HG02623 (cell line): ENCODE data around the gene BEST4.
"Not testable (repeated sequence)": the region's sequence is repeated elsewhere in the genome, so short reads cannot be mapped to it uniquely, and the experiment has no call there.

Source experiments
- ATAC-seq: cut with Tn5 transposase; IDR thresholded peaks from one replicate; pipeline ENCODE4 v1.9.1; 2021; ENCODE audit warnings: moderate library complexity; ENCODE audit not compliant: unreplicated experiment

BEST4 gene

DNA sequence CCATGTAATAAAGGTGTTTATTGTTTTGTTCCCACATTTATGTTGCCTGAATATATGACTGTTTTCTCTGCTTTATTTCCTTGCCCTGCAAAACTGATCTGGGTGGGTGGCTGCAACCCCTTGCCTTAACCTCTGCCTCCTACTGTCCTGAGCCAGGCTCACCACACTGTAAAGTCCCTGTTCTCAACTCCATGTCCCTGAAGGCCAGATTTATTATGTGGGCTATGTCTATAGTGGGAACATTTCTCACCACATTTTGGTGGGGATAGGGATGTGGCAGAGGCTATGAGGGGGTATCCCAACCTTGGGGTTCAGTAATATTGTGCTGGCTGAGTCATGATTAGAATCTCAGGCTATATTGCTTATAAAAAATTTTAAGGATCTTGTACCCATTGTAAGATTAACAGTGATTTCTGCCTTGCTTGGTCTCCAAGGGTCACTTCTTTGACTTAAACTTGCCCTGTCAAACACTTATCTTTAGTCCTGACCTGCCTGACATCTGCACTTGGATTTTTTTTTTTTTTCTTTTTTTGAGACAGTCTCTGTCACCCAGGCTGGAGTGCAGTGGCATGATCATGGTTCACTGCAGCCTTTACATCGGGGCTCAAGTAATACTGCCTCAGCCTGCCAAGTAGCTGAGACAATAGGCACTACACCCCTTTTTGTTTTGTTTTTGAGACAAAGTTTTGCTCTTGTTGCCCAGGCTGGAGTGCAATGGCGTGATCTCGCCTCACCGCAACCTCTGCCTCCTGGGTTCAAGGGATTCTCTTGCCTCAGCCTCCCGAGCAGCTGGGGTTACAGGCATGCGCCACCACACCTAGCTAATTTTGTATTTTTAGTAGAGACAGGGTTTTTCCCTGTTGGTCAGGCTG is 9.0 kb downstream of the BEST4 start:
- ATAC-seq: no peak

DNA sequence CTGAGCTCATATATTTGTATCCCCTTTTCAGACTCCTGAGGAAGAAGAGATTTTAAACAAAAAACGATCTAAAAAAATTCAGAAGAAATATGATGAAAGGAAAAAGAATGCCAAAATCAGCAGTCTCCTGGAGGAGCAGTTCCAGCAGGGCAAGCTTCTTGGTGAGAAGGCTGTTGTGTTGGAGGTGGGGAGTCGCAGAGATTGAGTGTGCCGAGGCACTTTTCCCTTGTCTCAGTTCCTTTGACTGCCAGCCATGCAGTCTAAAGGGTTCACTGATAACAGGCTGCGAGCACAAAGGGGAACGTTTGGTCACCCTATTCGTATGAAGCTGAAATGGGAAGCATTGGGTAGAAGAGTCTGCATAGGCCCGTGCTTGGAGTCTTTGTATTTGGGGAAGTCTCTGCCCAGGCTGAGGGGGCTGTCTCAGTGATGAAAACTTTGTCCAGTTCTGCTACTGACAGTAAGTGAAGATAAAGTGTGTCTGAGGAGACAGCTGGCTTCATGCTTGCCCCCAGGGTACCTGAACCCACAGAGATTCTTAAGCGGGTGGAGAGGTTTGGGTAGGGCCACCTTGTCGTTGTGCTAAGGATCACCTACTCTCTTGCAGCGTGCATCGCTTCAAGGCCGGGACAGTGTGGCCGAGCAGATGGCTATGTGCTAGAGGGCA is 9.9 kb downstream of the BEST4 start:
- no peak for ATAC-seq

DNA sequence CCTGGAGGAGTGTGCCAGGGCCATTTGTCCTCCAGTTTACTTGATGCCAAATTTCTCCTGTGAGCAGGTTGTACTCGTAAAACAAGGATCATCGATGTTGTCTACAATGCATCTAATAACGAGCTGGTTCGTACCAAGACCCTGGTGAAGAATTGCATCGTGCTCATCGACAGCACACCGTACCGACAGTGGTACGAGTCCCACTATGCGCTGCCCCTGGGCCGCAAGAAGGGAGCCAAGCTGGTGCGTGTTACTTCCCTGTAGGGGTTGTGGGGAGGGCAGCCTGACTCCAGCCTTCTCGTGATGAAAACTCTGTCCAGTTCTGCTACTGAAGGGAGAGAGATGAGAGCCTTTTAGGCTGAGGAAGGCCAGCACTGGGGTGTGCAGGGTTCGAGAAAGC is 10.4 kb downstream of the BEST4 start:
- ATAC-seq: no peak

DNA sequence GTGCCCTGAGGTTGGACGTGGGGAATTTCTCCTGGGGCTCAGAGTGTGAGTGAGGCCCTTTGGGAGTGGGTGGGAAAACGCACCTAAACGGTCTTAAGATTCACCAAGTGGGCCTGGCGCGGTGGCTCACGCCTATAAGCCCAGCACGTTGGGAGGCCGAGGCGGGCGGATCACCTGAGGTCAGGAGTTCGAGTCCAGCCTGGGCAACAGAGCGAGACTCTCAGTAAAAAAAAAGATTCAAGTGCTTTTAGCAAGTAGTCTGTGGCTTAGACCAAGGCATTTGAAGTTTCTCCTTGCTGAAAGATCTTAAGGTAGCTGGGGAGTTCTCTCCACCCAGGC is 11.3 kb downstream of the BEST4 start:
- ATAC-seq: no peak

DNA sequence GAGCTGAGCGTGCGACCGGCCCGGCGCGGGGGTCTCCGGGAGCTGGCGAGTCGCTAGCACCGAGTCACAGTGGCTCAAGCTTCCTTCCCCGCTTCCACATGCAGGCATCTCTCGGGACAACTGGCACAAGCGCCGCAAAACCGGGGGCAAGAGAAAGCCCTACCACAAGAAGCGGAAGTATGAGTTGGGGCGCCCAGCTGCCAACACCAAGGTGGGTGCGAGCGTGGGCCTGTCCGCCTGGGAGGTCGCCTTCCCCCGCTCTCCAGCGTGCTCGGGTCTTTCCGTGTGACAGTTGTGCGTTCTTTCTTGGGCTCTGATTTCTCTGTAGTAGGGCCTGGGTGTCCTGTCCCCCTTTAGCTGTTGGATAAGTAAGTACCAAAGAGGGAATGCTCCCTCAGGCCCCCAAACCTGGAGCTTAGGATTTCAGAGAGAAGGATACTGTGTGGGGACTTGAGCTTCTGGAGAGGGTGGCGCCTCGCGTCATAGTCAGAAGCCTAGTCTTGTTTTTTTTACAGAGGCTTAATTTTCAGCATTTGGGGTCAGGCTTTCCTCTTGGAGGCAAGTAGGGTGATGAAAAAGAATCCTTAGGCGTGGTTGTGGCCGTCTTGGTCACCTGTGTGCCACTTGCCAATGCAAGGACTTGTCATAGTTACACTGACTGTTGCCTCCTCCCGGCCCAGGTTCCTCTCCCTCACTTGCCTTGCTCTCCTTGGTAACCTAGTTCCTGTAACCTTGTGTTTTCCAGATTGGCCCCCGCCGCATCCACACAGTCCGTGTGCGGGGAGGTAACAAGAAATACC is 11.8 kb downstream of the BEST4 start:
- peak; percentile 15 for ATAC-seq

DNA sequence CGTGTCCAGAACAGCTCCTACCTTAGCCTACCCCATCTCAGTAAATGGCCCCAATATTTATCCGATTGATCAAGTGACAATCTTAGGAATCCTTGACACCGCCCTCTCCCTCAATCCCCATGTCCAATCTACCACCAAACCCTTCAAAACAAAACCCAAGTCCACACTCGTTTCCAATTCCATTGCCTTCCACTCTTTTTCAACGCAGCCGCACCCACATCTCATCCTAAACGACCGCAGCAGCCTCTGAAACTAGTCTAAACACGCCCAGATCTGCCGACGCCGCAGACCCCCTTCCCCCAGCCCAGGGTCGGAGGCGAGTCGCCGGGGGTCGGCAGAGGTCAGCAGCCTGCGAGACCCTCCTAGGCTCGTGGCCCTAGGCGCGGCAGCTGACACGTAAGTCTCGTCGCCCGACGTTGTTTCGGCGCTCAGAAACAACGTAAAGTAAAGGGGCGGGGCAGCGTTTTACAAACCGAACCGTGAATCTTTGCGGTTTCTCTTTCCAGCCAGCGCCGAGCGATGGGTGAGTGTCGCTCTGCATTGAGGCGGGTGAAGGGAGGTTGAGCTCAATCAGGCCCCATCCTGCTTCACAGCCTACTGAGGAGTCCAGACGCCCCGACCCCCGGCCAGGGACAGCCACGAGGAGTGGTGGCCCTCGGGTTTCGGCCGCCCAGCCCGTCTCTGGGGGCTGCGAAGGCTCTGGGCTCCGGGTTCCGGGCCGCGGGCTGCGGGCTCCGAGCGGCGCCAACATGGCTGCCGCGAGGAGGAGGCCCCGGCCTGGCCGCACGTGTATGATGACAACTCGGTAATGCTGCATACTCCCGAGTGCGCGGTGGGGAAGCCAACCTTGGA is 12.7 kb downstream of the BEST4 start, which contains the start of gene RPS8:
RPS8 (plus strand) TSS at position 463 of the 852 bp plus-strand sequence; CDS start at position 520, 57 bp downstream.
- ATAC-seq: peak; percentile 67

DNA sequence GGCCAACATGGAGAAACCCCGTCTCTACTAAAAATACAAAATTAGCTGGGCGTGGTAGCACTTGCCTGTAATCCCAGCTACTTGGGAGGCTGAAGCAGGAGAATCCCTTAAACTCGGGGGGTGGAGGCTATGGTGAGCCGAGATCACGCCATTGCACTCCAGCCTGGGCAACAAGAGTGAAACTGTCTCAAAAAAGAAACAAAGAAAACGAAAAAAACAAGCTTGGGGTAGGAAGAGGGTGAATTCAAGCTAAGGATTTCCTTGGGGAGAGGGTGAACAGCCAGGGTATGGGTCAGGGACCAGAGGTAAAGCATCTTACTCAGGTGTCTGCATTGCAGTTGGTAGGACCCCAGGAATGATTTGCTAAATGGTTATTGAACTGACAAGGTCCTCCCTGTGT is 21.5 kb downstream of the BEST4 start:
- ATAC-seq: not testable (repeated sequence)

DNA sequence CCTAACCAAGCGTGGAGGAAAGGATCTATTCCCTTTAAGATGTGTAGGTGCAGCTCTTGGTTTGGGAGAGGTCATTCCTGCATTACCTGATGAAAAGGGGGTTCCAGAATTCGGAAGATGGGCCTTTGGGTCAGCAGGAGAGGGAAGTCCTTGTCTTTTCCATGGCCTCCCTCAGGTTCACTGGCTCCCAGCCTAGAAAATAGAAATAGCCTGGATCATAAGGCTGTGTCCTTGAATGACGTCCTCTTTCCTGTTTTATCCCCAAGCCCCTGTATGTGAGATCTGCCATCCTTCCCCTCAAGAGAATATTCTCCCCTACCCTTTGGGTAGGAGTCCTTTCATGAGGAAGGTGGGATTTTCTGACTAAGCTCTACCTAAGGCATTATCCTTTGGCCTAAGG is 27.1 kb downstream of the BEST4 start:
- ATAC-seq: no peak

DNA sequence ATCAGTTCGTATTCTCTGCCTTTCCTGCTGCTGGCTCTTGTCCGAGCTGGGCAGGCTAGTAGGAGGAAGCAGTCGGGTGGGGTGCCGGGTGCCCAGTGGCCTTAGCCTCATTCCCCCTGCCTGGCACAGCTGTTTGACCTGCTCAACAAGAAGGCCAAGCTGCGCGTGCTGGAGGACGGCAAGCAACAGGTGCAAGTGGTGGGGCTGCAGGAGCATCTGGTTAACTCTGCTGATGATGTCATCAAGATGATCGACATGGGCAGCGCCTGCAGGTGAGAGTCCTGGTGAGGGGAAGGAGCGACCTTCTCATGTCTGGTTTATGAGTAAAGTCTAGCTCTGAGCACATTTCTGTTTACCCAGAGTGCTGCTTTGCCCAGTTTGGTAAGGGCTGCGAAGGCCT is 28.9 kb downstream of the BEST4 start:
- ATAC-seq: no peak

DNA sequence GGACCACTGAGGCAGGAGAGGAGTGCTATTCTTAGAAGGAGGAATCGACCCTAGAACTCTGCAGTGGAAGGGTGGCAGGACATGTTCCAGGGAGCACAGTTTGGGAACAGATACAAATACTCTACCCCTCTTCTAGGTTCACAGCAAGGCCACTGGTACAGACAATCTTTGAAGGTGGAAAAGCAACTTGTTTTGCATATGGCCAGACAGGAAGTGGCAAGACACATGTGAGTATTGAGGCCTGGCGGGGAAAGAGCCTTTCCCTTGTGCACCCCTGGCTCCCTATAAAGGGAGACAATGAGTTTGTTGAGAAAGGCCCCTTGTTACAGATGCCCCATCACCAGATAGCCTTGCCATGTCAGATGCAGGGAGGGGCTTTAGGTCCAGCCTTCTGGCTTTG is 30.6 kb downstream of the BEST4 start:
- no peak for ATAC-seq

DNA sequence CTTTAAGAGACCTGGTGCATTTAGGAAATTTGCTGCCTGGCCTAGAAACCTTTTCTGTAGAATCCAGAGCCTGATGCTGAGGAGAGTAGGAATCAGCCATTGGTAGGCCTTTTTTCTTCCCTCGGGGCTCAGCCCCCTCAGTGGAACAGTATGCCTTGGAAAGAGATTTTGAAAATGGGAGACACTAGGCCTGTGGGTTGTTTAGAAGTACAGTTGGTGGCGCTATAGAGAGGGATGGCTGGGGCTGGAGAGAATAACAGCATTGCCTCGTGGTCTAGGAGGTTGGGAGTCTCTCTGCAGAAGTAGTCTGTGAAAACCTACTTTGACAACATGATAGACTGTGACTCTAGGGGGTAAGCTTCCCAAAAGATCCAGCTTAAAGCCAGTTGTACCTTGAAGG is 40.1 kb downstream of the BEST4 start:
- no peak for ATAC-seq

DNA sequence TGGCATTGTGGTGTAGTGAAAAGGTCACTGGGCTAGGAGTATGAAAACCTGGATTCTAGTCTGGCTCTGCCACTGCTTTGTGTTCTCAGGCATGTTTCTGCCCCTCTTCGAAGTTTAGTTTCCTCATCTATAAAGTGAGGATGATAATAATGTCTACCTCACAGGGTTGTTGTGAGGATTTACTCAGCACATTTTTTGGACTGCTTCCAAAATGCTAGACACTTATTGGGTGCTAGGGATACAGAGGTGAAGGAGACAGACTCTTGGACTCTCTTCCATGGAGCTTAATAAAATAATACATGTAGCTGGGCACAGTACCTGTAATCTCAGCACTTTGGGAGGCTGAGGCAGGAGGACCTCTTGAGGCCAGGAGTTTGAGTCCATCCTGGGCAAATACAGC is 44.8 kb downstream of the BEST4 start:
- no peak for ATAC-seq

DNA sequence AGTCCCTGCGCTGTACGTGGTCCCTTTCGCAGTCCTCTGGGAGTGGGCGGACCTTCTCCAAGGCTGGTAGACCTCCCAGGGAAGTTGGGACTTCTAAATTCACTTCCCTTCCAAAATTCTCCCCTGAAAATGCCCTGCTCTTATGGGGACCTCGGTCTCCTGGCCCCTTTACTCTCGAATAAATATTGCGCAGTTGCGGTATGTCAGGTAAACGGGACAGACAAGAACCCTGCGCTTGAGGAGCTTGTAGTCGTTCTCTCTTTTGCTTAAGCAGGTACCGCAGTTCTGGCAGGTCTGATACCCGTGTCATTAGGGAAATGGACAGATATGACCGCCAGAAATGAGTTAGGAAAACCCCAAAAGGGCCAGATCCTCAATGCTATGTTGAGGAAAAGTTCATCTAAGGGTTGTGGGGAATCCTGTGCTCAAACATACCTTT is 47.8 kb downstream of the BEST4 start:
- ATAC-seq: no peak

DNA sequence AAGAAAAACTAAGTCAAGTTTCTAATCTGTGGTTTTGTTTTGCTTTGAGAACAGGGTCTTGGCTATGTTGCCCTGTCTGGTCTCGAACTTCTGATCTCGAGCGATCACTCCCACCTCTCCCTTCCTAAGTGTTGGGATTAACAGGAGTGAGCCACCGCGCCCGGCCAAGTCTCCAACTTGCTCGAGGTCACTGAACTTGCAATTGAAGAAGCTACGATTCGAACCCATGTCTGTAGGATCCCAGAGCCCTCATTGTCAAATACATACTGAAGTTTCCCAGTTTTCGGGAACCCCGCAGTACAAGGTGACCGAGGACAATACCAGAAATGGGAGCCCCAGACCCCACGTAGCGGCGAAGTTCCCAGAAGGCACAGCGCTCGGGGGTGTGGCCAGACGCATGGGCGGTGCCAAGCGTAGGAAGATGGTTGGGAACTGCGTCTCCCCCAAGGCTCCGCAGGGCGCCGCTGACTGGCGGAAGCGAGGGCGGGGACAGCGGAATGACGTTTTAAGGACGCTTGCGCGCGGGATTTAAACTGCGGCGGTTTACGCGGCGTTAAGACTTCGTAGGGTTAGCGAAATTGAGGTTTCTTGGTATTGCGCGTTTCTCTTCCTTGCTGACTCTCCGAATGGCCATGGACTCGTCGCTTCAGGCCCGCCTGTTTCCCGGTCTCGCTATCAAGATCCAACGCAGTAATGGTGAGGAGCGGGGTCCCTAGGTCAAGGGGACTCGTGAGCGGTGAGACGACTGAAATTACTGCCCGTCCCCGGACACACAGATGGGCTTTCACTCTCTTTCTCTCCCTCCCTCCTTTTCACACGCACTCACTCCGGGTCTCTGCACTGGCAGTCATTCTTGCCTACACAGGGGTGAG is 48.4 kb downstream of the BEST4 start, which contains the start of gene KIF2C:
KIF2C (plus strand) TSS at position 531 of the 872 bp plus-strand sequence; CDS start at position 627, 96 bp downstream.
- peak; percentile 95 for ATAC-seq

DNA sequence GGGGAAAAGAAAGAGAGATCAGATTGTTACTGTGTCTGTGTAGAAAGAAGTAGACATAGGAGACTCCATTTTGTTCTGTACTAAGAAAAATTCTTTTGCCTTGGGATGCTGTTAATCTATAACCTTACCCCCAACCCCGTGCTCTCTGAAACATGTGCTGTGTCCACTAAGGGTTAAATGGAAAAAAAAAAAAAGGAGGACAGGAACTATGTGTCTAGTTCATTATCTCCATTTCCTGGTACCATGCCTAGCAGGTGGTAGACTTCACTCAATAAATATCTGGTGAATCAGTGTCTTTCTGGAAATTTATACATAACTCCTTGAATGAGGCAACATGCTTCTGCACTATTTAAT is 49.0 kb downstream of the BEST4 start:
- not testable (repeated sequence) for ATAC-seq

DNA sequence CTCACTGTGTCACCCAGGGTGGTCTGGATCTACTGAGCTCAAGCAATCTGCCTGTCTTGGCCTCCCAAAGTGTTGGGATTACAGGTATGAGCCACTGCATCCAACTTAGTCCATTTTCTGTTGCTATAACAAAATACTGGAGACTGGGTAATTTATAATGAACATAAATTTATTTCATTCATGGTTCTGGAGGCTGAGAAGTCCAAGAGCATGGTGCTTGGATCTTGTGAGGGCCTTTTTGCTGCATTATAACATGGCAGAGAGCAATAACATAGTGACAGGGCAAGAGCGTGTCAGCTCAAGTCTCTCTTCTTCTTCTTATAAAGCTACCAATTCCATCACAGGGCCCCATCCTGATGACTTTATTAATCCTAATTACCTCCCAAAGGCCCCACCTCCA is 52.0 kb downstream of the BEST4 start:
- no peak for ATAC-seq

DNA sequence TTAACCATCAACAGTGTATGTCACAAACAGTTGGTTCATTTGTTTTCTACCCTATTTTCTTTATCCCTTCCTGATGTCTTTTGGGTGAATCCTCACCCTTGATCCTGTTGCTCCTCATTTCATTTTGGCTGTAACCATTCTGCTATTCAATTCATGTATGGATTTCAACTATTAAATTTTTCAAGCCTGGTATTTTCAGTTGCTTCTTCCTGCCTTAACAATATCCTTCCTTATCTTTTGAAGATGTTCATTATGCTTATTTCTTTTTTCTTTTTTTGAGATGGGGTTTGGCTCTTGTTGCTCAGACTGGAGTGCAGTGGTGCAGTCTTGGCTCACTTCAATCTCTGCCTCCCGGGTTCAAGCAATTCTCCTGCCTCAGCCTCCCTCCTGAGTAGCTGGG is 54.2 kb downstream of the BEST4 start:
- no peak for ATAC-seq
